Activated T-helper 2 cell treated with anti-CD3 and anti-CD28 coated beads, Interferon-gamma antibody, Interleukin-2, Interleukin-4, amounts not matched to agents 10 μg/mL and 5 μg/mL and 100 μg/mL, durations not matched to agents 14 hours and 24 hours and 36 hours (primary cell): ENCODE data around the gene MORN5. TPM values are rescaled to one million over a fixed set of nuclear protein-coding genes. Genes with fewer than 3 reads are reported as not detected.

ENCODE experiments used
- DNase-seq: peaks from one replicate; pipeline ENCODE4 v3.0.0; 2021; ENCODE audit warnings: low spot score
- H3K27ac Mint-ChIP-seq: one replicate; pipeline ENCODE4 v1.8.0; 2021; ENCODE audit warnings: mixed read lengths
- H3K27me3 Mint-ChIP-seq: one replicate; pipeline ENCODE4 v1.8.0; 2021; ENCODE audit warnings: low read depth, mixed read lengths
- H3K36me3 Mint-ChIP-seq: one replicate; pipeline ENCODE4 v1.8.0; 2021; ENCODE audit warnings: low read depth, mixed read lengths
- H3K4me1 Mint-ChIP-seq: one replicate; pipeline ENCODE4 v1.8.0; 2021; ENCODE audit warnings: low read depth, mixed read lengths
- H3K4me3 Mint-ChIP-seq: one replicate; pipeline ENCODE4 v1.8.0; 2021; ENCODE audit warnings: low read depth, mild to moderate bottlenecking, moderate library complexity, mixed read lengths
- H3K9me3 Mint-ChIP-seq: one replicate; pipeline ENCODE4 v1.8.0; 2021; ENCODE audit warnings: mixed read lengths
- intact Hi-C: fragments of 100-400 bp; cut with micrococcal nuclease; formaldehyde crosslinking; loops from one replicate; pipeline ENCODE4 v1.15.1; 2023
- total RNA-seq: library from RNA; stranded (reverse); gene quantifications from 2 replicates; pipeline ENCODE4 v1.2.3, GENCODE V29; 2022

Gene MORN5
- total RNA-seq, 1 donor from 2014 or later, result not detected

GRCh38 chr9:122192261-122192875 lies 32.7 kb downstream of the MORN5 start:
- Mint-ChIP-seq H3K4me3 (no peak overlapping the region), H3K27ac (no peak overlapping the region), H3K27me3 (peaks cover 6% of the 10 kb centered on the region), H3K36me3 (no peaks in the 10 kb centered on the region), H3K4me1 (no peaks in the 10 kb centered on the region), H3K9me3 (no peaks in the 10 kb centered on the region)
- DNase-seq, result no peak
- intact Hi-C loops, result no loop called here

- intact Hi-C loops, result no loop called here
- no peaks in the 10 kb centered on the region for H3K9me3 Mint-ChIP-seq
- no peak overlapping the region for H3K4me3 Mint-ChIP-seq
- no peak overlapping the region for H3K27ac Mint-ChIP-seq
- H3K27me3 Mint-ChIP-seq, result peaks cover 6% of the 10 kb centered on the region
- no peaks in the 10 kb centered on the region for H3K4me1 Mint-ChIP-seq
- no peak for DNase-seq
- no peaks in the 10 kb centered on the region for H3K36me3 Mint-ChIP-seq
Measured at GRCh38 chr9:122192914-122193525, 33.3 kb downstream of the MORN5 start.

- no peak for DNase-seq
- Mint-ChIP-seq H3K9me3 (no peaks in the 10 kb centered on the region), H3K27me3 (peaks cover 6% of the 10 kb centered on the region), H3K4me3 (no peak overlapping the region), H3K27ac (no peak overlapping the region), H3K36me3 (no peaks in the 10 kb centered on the region), H3K4me1 (no peaks in the 10 kb centered on the region)
- intact Hi-C loops, result no loop called here
Measured at GRCh38 chr9:122193651-122194050, 33.9 kb downstream of the MORN5 start.

GRCh38 chr9:122195875-122196274 lies 36.2 kb downstream of the MORN5 start:
- no peaks in the 10 kb centered on the region for H3K4me1 Mint-ChIP-seq
- intact Hi-C loops, result no loop called here
- DNase-seq, result no peak
- H3K4me3 Mint-ChIP-seq, result no peak overlapping the region
- H3K27me3 Mint-ChIP-seq, result peaks cover 6% of the 10 kb centered on the region
- no peaks in the 10 kb centered on the region for H3K9me3 Mint-ChIP-seq
- H3K36me3 Mint-ChIP-seq, result no peaks in the 10 kb centered on the region
- no peak overlapping the region for H3K27ac Mint-ChIP-seq

GRCh38 chr9:122197426-122197825 lies 37.7 kb downstream of the MORN5 start:
- Mint-ChIP-seq H3K4me3 (no peak overlapping the region), H3K36me3 (no peaks in the 10 kb centered on the region), H3K9me3 (no peaks in the 10 kb centered on the region), H3K4me1 (no peaks in the 10 kb centered on the region), H3K27ac (no peak overlapping the region), H3K27me3 (peaks cover 6% of the 10 kb centered on the region)
- DNase-seq, result no peak
- intact Hi-C loops, result no loop called here

GRCh38 chr9:122197882-122198281 lies 38.2 kb downstream of the MORN5 start:
- intact Hi-C loops, result no loop called here
- no peaks in the 10 kb centered on the region for H3K4me1 Mint-ChIP-seq
- DNase-seq, result no peak
- H3K27ac Mint-ChIP-seq, result no peak overlapping the region
- H3K27me3 Mint-ChIP-seq, result peaks cover 6% of the 10 kb centered on the region
- H3K4me3 Mint-ChIP-seq, result no peak overlapping the region
- H3K36me3 Mint-ChIP-seq, result no peaks in the 10 kb centered on the region
- H3K9me3 Mint-ChIP-seq, result no peaks in the 10 kb centered on the region

- Mint-ChIP-seq H3K27ac (no peak overlapping the region), H3K36me3 (no peaks in the 10 kb centered on the region)
- intact Hi-C loops, result no loop called here
Measured at GRCh38 chr9:122200960-122201595, 41.4 kb downstream of the MORN5 start.

GRCh38 chr9:122201641-122202040 lies 41.9 kb downstream of the MORN5 start:
- no peak overlapping the region for H3K4me3 Mint-ChIP-seq
- no peak for DNase-seq
- H3K27ac Mint-ChIP-seq, result no peak overlapping the region
- H3K4me1 Mint-ChIP-seq, result no peaks in the 10 kb centered on the region
- no peaks in the 10 kb centered on the region for H3K36me3 Mint-ChIP-seq
- H3K27me3 Mint-ChIP-seq, result peaks cover 5% of the 10 kb centered on the region
- no peaks in the 10 kb centered on the region for H3K9me3 Mint-ChIP-seq
- intact Hi-C loops, result no loop called here

More at GRCh38 chr9:122200960-122201595, 41.4 kb downstream of the MORN5 start:
- H3K4me1 Mint-ChIP-seq, result no peaks in the 10 kb centered on the region
- H3K27me3 Mint-ChIP-seq, result peaks cover 6% of the 10 kb centered on the region
- no peak for DNase-seq
- no peaks in the 10 kb centered on the region for H3K9me3 Mint-ChIP-seq
- H3K4me3 Mint-ChIP-seq, result no peak overlapping the region

- Mint-ChIP-seq H3K9me3 (no peaks in the 10 kb centered on the region), H3K27ac (no peak overlapping the region), H3K4me1 (no peaks in the 10 kb centered on the region), H3K4me3 (no peak overlapping the region), H3K27me3 (peaks cover under 1% of the 10 kb centered on the region), H3K36me3 (no peaks in the 10 kb centered on the region)
- intact Hi-C loops, result no loop called here
- DNase-seq, result no peak
Measured at GRCh38 chr9:122202111-122202510, 42.4 kb downstream of the MORN5 start.

GRCh38 chr9:122204055-122204454 lies 44.3 kb downstream of the MORN5 start:
- no peak for DNase-seq
- no peaks in the 10 kb centered on the region for H3K4me1 Mint-ChIP-seq
- no peaks in the 10 kb centered on the region for H3K36me3 Mint-ChIP-seq
- no peaks in the 10 kb centered on the region for H3K9me3 Mint-ChIP-seq
- H3K4me3 Mint-ChIP-seq, result no peak overlapping the region
- no peak overlapping the region for H3K27ac Mint-ChIP-seq
- intact Hi-C loops, result no loop called here
- no peaks in the 10 kb centered on the region for H3K27me3 Mint-ChIP-seq

GRCh38 chr9:122204491-122204890 lies 44.8 kb downstream of the MORN5 start:
- Mint-ChIP-seq H3K4me1 (no peaks in the 10 kb centered on the region), H3K27me3 (no peaks in the 10 kb centered on the region), H3K9me3 (no peaks in the 10 kb centered on the region), H3K4me3 (no peak overlapping the region), H3K27ac (no peak overlapping the region), H3K36me3 (no peaks in the 10 kb centered on the region)
- DNase-seq, result no peak
- intact Hi-C loops, result no loop called here

- Mint-ChIP-seq H3K27me3 (no peaks in the 10 kb centered on the region), H3K27ac (no peak overlapping the region), H3K9me3 (no peaks in the 10 kb centered on the region), H3K4me1 (no peaks in the 10 kb centered on the region), H3K36me3 (no peaks in the 10 kb centered on the region), H3K4me3 (no peak overlapping the region)
- intact Hi-C loops, result no loop called here
- DNase-seq, result no peak
Measured at GRCh38 chr9:122205176-122205575, 45.5 kb downstream of the MORN5 start.
